Transverse colon (tissue), 1 donor: ENCODE measurements around the gene PHKG2.

Experiments
- EP300 ChIP-seq: sonication (generic); formaldehyde crosslinking; IDR thresholded peaks from one replicate; pipeline ENCODE4 v1.6.1; 2017; ENCODE audit warnings: antibody characterized with exemption, low read depth
- POLR2A ChIP-seq: fragments of 450-650 bp; IDR thresholded peaks from one replicate; pipeline ENCODE4 v1.6.1; 2016; ENCODE audit warnings: antibody characterized with exemption, mild to moderate bottlenecking, moderate library complexity

DNA sequence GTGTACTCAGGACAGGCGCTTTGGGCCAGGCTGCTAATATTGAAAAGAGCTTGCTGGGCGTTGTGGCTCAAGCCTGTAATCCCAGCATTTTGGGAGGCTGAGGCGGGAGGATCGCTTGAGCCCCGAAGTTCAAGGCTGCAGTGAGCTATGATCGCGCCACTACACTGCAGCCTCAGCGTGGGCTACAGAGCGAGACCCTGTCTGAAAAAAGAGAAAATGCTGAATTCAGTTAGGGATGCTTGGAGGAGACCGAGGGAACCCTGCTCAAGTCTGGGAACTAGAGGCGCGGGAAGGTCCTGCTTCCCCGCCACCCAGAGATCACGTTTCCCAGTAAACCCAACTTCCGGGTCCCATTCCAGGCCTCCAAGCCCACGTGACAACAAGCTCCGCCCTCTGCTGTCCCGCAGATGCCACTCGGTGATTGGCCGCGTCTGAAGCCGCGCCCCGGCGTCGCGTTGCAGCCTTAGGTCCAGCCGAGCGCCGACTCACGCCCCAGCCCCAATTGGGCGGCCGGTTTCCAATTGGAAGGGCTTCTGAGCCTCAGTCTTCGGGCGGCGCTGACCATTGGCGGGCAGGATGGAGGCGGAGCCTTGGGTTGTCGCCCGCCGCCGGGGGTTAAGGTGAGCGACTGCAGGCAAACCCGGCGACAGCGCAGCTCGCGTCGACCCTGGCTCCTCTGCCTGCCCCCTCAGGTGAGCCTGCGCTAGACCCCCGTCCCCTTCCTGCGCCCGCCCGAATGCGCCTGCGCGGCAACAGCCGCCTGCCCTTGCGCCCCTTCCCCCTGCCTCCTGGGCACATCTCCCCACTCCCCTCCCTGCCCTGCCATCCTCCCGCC is at the start of gene PHKG2:
- TF ChIP-seq EP300 (no peak), POLR2A (peak; percentile 87)
